Muscle of back (tissue), 11 donors: Measurements from ENCODE around the gene GSS. TPM values are rescaled to one million over a fixed set of nuclear protein-coding genes. Genes with fewer than 3 reads are reported as not detected.
"Not testable (repeated sequence)": the region's sequence is repeated elsewhere in the genome, so short reads cannot be mapped to it uniquely, and the experiment has no call there.

Source experiments
- DNase-seq, 3 donors: peaks; one replicate each; pipeline versions ENCODE4 v3.0.0 to v3.0.0-alpha.2; 2013
- polyA plus RNA-seq, 10 donors: library from polyadenylated mRNA; unstranded; fragments of 120-200 nt; gene quantifications; one replicate each; pipeline ENCODE4 v1.2.1, GENCODE V29; 2013; ENCODE audit not compliant: insufficient read length in 10 of 10

GSS gene
- polyA plus RNA-seq, 10 donors, result 22.5 to 34.4 (median 28.2) TPM

DNA sequence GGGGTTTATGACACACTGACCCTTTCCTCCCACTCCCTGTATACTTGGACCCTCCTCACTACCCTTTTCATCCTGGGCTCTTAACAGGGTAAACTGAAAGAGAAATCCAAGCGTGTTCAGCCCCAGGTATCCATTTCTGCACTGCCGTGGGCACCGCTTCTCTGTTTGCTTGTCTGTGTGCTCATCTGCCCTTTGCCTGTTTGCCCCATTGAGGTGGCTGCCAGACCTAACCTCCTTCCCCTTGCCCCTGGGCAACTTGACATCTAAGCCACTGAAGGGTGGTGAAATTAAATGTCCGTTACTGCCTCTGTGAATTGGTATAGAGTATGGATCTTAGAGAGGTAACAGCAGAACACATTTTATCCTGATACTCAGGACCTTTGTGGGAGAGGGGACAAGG is 40.5 kb downstream of the GSS start:
- no peak for DNase-seq

DNA sequence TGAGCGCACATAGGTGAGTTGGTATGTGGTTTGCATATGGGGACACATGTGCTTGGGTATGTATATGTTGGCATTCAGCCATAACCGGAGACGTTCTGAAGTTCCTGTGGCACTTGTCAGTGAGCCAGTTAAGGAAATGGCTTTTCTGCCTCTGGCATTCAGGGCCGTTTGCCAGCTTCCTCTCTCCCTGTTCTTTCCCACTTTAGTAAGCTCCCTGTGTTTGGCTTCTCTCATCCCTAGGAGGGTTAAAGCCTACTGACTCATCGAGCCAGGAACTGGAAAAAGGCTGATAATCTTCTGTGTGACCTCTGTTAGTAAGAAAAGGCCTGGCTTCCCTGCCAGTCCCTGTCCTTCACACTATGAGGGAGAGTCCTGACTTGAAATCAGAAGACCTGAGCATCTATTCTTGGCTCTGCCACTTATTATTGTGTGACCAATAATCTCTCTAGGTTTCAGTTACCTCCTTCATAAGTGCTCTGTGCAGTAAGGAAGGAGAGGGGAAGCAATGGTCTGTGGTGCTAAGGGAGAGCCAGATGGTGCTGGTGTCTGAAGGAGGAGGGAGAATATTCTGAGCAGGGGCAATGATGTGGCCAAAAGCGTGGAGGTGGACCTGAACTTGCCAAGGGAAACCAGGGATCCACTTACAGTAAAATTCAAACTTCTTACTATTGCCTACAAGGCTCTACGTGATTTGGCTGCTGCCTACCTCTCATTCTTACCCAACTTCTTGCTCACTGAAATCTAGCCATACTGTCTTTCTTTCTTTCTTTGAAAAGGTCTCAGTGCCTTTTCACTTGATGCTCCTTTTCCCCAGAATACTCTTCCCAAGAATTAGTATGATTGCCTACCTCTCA is 47.8 kb downstream of the GSS start:
- DNase-seq, result peak; percentile 36 to 79 (median 48)

DNA sequence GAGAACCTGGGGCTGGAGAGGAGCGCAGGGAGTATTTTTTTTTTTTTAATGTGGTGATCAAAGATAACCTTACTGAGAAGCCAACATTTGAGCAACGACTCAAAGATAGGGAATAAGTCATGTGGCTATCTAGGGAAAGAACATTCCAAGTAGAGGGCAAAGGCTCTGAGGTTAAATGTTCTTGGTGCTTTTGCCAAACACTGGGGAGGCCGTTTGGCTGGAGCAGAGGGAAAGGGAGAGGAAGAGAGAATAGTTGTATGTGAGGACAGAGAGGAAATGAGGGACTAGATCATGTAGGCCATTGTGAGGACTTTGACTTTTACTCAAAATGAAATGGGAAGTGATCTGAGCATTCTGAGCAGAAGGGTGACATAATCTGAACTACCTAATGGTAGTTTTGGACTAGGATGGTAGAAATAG is 51.4 kb downstream of the GSS start:
- no peak for DNase-seq

DNA sequence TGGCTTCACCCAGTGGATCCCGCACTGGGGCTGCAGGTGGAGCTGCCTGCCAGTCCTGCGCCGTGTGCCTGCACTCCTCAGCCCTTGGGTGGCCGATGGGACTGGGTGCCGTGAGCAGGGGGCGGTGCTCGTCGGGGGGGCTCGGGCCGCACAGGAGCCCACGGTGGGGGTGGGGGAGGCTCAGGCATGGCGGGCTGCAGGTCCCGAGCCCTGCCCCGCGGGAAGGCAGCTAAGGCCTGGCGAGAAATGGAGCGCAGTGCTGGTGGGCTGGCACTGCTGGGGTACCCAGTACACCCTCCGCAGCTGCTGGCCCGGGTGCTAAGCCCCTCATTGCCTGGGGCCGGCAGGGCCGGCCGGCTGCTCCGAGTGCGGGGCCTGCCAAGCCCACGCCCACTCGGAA is 56.9 kb downstream of the GSS start:
- not testable (repeated sequence) for DNase-seq

DNA sequence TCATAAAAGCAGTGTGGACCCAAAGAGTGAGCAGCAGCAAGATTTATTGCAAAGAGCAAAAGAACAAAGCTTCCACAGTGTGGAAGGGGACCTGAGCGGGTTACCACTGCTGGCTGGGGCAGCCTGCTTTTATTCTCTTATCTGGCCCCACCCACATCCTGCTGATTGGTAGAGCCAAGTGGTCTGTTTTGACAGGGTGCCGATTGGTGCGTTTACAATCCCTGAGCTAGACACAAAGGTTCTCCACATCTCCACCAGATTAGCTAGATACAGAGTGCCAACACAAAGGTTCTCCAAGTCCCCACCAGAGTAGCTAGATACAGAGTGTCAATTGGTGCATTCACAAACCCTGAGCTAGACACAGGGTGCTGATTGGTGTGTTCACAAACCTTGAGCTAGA is 57.5 kb downstream of the GSS start:
- DNase-seq, result not testable (repeated sequence)

DNA sequence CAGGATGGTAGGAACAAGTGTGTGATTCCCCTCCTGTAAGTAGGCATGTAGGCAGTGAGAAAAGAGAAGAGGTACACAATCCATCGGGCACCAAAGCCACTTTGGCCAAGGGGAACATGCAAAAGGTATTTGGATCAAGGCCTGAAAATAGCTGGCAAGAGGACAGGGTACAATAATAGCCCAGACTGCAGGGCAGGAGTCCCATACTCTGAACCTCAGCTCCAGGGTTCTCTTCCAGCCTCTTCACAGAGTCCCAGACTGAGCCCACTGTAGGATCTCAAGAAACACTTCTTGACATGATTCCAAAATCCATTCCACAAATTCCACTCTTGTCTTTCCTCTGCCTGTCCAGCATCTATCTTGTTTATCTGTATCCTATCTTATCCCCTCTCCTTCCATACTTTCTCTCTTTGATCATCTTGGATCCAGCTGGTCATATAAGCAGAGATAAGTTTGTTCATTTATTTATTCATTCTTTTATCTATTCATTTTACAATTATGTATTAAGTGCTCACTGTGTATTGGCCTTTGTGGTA is 59.5 kb downstream of the GSS start:
- DNase-seq, result peak in 1 of 3 donors; percentile 34

DNA sequence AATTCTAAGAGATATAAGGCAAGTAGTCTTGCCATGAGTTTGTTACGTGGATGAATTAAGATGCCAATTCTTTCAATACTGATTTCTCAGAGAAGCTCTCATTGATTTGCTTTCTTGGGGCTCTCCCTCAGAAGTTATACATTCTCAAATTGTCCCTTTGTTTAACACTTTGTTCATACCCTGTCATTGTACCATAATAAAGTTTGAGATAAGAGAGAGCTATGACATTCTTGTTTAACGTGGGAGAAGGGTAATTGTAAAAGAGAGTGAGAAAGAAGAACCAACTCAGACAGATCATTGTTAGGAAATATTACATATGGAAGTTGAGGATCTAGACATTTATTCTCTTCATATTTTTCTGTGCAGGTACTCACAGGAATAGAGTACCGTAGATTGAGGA is 60.1 kb downstream of the GSS start:
- DNase-seq, result no peak

DNA sequence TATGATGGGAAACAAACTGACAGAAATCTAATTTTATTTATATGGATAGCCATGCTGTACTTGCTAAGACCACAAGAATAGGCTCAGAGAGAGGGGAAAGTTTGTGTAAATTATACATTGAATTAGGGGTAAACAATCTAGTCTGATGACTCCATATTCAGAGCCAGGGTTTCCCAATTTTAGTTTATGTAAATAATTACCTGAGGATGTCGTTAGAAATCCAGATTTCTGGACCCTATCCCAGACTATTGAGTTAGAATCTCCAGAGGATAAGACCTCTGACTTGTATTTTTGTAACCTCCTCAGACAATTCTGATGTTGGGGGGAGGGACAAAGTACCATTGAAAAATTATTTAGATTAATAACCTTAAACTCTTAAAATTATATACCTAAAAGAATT is 60.9 kb downstream of the GSS start:
- DNase-seq, result no peak

DNA sequence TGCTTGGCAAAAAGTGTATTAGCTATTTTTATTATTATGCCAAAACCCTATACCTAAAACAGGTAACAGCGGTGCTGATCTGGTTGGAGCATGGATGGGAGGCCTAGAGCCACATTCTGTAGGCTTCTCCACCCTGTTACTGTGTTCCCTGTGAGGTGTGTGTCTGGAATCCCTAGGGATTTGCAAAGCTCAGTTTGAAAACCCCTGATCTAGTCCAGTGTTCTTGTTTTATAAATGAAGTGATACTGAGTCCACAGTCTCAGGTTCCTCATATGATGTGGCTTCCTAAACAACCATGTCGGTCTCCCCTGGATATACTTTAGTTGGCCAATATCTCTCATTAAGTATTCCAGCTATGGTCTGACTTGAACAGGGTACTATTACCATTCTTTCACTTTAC is 62.9 kb downstream of the GSS start:
- DNase-seq, result no peak

DNA sequence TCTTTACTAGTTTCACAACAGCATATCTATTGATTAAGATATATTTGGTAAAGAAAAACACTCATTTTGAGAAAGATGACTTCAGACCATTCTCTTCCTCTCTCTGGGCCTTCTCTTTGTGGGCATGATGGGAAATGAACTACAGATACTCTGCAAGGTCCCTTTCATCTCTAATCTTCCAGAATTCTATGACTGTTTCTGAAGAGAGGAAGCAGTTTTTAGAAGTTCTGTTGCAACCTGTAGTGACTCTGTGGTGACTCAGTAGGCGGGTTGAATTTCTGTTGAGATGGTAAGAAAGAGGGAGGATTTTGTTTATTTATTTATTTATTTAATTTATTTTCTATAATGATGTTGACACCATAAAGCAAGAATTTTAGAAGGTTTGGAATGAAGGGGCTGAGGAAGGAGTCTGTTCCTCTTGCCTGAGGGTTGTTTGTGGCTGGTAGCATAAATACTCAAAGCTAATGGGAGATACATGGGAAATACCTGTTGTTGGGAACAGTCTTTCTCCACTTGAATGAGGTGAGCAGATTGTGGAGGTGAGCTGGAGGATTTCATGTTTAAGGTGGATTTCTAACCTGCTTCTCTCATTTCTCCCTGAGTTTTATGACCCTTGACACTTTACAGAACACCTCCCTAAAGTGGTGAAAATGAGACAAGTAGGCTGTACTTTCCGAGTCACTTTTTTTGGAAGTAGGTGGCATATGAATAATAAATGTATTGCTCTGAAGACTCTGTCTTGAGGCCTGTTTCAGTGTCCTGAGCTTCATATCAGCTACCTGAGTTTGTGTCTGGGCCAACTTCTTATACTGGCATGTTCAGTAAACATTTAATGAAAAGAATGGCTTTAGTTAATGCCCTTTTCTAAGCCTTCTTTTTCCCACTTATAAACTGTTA is 64.2 kb downstream of the GSS start:
- DNase-seq, result no peak

DNA sequence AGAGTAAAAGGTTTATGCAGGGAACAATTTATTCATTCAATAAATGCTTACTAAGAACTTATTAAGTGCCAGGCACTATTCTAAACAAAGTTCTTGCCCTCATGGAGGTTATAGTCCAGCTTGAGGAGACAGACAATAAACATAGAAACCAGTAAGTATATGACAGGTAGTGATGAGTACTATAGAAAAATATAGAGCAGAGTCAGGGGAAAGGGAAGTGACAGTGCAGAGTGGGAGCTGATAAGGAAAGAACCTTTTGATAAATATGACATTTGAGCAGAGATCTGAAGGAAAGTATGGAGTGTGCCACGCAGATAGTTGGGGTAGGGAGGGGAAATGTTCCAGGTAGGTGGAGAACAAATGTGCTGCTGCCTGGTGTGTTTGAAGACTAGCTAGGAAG is 67.1 kb downstream of the GSS start:
- no peak for DNase-seq

DNA sequence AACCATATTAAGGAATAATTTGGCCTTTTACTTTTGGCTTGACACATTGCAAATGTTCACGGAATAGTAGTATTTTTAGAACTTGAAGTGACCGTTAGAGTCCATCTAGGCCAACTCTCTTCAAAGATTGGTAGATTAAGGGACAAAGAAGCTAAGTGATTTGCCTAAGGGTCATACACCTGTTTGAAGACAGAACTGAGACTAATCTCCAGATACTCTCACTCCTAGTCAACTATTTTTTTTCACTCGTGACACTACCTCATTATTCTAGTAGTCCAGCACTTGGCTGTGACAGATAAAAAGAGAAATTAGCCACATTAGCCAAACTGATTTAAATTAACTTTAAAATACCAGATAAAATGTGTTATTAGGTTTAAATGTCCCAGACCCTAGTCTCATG is 68.6 kb downstream of the GSS start:
- DNase-seq, result no peak

DNA sequence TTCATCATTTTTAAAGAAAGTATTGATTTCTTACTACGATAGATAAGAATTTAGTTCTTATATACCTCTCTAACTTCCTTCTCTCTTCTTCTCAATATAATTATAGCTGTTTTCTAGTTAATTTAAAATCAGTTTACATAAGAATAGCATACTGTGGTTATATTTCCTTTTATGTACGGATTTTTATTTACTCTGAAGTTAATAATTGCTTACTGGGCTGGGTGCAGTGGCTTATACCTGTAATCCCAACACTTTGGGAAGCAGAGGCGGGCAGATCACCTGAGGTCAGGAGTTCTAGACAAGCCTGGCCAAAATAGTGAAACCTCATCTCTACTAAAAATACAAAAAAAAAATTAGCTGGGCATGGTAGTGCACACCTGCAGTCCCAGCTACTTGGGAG is 69.5 kb downstream of the GSS start:
- no peak for DNase-seq

DNA sequence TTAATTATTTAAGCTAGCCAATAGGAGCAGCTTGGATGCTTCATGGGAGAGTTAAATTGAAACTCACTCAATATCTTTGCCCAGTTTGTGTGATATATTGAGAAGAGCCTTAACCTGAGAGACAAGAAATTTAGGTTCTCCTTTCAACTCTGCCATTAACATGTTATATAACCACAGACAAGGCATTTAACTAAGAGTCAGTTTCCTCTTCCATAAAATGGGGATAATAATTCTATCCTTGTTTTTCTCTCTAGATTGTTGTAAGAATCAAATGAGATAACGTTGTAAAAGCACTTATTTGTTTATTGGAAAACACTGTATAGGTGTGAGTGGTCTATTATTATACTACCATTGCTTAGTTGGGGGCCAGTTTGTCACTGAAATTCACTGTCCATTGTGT is 71.3 kb downstream of the GSS start:
- DNase-seq, result no peak

DNA sequence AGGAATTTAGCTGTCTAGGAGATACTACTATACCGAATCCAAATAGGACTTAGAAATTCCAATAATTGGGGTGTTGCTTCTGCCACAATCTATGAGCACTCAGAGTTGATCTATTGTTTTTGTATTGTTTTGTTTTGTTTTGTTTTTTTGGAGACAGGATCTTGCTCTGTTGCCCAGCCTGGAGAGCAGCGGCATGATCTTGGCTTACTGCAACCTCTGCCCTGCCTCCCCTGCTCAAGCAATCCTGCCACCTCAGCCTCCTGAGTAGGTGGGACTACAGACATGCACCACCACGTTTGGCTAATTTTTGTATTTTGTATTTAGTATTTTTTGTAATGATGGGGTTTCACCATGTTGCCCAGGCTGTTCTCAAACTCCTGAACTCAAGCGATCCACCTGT is 71.8 kb downstream of the GSS start:
- DNase-seq, result no peak

DNA sequence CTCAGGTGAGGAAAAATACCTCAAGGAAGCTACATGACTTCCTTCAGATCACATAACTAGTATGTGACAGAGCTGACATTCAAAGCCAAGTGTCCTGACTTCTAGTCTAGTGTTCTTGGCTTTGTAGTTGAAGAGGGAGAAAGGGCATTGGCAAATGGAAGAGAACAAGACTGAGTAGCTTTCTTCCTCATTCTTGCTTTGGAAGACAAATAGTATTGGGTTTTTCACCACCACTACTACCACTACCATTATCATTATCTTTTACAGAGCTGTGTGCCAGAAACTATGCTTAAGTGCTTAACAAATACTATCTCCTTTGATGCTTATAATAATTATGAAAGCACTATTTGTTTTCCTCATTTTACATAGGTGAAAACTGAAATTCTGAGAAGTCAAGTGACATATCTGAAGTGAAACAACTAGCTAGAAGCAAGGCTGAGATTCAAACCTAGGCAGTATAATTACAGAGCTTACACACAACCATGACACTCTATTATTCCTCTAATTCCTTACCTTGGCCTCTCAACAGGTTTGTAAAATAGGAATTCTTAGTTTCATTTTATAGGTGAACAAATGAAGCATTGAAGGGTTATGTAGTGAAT is 72.4 kb downstream of the GSS start:
- no peak for DNase-seq

DNA sequence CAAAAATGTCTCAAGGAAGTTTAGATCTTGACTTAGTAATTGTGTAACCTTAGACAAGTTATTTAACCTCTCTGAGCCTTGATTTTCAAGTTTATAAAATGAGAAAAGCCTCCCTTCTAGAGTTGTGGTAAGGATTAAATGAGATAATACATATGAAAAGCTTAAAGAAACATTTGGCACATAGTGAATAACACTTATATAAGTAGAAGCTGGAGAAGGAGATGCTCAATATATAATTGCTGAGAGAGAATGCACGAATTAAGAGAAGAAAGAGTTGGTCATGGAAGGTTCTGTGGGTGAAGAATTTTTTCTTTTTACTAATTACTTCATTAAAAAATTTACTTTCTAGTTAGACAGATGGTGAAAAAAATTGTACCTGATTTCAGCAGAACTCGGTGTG is 73.9 kb downstream of the GSS start:
- no peak for DNase-seq

DNA sequence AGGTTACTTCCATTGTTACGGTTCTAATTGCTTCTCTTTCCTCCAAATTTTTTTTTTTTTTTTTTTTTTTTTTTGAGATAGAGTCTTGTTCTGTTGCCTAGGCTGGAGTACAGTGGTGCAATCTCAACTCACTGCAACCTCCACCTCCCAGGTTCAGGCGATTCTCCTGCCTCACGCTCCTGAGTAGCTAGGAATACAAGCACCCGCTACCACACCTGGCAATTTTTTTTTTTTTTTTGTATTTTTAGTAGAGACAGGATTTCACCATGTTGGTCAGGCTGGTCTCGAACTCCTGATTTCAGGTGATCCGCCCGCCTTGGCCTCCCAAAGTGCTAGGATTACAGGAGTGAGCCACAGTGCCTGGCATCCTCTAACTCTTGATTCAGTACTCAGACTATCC is 74.6 kb downstream of the GSS start:
- DNase-seq, result not testable (repeated sequence)

DNA sequence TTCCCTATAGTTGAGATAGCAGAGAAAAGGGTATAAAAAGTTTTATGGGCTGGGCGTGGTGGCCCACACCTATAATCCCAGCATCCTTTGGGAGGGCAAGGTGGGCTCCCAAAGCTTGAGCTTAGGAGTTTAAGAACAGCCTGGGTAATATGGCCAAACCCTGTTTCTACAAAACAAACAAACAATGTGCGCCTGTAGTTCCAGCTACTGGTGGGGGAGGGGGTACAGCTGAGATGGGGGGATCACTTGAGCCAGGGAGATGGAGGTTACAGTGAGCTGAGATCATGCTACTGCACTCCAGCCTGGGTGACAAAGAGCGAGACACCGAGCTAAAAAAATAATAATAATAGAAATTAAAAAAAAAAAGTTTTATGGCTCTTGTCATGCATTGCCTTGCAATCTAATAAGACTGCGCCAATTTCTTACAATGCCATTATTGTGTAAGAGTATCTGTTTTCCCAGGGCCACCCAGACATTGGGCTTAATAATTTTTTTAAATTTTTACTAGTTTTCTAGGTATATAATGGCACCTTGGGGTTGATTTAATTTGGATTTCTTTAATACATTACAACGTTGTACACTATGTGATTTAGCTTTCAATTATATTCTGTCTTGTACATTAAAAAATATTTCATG is 75.3 kb downstream of the GSS start:
- no peak for DNase-seq
